HG02798 (cell line): ENCODE results near the gene OR10H1.
"Not testable (repeated sequence)": the region's sequence is repeated elsewhere in the genome, so short reads cannot be mapped to it uniquely, and the experiment has no call there.

Experiments used
- ATAC-seq: cut with Tn5 transposase; IDR thresholded peaks from one replicate; pipeline ENCODE4 v1.9.1; 2021; ENCODE audit warnings: mild to moderate bottlenecking; ENCODE audit not compliant: unreplicated experiment, poor library complexity

The OR10H1 gene

DNA sequence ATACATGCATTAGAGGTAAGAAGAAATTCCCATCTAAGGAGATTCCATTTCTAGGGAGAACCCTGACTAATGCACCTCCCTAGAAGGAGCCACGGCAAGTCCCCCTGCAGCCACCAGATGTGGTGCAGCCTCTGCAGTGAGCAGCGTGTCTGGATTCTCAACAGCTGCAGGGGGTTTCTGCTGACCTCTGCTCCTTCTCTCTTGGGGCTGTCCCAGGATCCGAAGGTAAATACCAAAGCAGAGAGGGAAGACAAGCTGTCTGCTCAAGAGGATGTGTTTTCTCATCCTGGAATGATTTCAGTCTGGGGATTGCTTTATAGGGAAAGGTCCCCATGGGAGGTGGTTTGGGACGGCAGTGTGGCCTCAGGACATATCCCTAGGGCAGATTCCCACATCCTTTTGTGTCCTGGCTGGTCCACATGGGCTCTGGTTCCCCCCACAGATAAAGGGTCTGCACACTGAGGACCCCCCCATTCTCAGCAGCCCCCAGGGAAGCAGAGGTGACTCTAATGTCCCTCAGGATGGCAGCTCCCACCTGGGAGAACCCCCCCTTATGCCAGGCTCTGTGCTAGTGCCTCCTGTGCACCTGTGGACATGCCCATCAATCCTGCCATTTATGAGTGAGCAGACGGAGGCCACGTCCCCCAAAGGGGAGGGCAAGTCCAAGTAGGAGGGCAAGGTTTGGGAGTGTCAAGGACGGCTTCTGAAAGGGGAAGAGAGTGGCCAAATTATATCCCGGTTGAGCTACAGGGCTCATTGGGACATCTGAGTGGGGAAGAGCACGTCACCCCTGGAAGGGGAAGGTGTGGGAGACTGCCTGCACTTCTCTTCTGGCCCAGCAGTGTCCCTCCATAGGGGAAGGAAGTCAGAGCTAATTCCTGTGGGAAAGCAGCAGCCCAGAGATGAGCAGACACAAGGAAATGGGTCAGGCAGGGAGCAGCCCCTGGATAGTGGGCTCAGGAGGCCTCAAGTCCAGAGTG is 38.2 kb downstream of the OR10H1 start:
- no peak for ATAC-seq

DNA sequence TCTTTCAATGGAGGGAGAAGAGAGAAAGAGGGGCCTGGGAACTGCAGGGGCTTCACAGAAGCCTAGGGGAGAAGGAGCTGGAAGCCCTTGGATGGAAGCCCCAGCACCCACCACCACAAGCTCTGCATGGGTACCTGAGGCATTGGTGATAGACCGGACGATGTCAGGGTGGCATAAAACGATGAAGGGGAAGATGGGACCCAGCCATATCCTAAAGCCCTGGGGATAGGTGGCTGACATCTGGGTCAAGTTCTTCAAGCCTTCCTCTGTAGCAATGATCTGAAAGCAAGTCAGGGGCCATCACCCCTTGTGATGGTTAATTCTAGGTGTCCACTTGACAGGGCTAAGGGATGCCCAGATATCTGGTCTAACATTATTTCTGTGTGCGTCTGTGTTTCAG is 39.2 kb downstream of the OR10H1 start:
- ATAC-seq, result no peak

DNA sequence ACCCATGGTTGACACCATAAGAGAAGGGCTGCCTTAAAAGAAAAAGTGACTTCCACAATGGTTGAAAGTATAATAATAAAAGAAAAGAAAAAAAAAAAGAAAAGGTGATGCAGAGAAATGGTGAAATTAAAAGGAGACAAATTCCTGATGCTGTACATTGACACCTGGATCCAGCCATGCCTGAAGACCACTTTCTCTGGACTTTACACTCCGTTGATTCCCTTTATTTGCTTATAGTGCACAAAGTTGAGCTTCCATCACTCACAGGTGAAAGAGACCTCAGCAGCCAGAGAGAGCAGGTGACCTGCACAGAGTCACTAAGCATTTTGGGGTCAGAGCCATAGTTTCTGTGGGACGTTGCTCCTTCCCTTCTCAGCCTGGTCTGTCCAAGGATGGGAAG is 40.2 kb downstream of the OR10H1 start:
- no peak for ATAC-seq

- ATAC-seq, result not testable (repeated sequence)
Measured at GRCh38 chr19:15774159-15774558, 41.3 kb downstream of the OR10H1 start.

DNA sequence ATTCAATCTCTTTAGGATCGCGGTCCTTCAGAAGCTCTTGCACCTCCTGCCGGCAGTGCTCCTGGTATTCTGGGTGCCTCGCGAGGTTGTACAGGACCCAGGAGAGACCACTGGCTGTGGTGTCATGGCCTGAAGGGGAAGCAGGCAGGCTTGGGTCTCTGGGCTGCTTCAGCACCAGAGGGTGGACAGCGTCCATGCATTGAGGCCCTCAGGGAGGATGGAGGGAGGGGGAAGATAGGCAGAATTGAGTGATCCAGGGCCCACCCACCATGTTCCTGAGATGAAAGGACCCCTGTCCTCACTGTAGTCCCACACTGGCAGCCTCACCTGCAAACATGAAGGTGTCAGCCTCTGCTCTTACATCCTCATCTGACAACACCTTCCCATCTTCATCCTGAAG is 45.9 kb downstream of the OR10H1 start:
- no peak for ATAC-seq

DNA sequence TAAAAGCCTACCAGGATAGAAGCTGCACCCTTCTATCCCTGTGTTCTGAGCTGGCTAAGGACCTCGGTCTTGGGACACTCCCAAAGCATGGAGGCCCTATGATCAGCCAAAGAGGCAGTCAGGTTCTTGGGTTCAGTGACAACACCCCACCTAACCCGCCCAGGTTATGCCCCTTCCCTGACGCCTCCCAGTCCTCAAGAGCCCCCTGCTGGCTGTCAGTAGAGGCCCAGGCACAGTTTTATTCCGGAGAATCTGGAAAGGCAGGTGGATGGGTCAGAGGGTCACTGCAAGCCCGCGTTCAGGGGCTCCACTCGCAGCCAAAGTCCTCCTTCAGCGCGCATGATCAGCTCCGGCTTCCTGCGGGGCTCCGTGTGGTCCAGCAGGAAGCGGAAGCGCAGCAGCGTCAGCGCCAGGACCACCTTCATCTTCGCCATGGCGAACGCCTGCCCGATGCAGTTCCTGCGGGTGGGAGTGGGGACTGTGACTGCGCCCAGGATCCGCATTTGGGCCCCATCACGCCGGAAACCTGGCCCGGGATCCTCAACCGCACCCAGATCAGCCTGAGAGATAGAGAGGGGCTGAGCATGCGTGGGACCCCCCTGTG is 55.4 kb downstream of the OR10H1 start:
- no peak for ATAC-seq

GRCh38 chr19:15758379-15758778 is 57.1 kb downstream of the OR10H1 start:
- ATAC-seq, result no peak
